NCI-H1436 (cell line): ENCODE data around the gene NUAK2.
A peak's percentile ranks its signal among the peaks of the same experiment; 100 is the strongest.

ENCODE experiments used
- DNase-seq: peaks from one replicate; lab custom pipeline; 2025; lab: John Stamatoyannopoulos, UW

NUAK2 gene

GRCh38 chr1:205319081-205320018 lies 2.2 kb downstream of the NUAK2 start:
- peak; percentile 91 for DNase-seq

DNA sequence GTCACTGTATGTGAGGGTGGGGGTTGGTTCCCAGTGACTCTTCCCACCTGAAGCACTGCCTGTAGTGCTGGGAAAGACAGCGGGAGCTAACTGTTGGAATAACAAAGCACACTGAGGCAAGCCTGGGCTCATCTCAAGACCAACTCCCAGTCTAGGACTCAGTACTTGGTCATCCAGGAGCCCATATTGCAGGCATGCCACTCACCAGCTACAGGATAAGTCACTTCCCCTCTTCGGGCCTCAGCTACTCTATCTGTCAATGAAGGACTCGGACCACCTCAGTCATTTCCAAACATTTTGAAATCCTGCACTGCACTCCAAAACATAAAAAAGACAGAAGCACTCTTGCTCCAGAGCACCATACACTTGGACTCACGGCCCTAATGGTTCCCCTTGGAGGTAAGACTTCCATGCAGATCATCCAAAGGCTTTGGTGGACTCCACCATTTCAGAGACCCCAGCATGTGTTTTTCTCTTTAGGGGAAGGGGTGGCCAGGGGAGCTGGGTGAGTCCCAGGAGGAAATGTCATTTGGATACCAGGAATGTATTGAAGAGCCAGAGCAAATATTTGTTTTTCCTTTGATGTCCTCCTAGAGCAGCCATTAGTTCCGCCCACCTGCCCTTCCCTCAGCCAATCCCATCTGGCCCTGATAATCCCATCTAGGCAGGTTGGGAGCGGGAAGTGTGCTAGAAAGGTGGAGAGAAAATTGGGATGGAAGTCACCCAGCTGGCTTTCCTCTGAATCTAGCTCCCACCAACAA lies 3.1 kb downstream of the NUAK2 start:
- no peak for DNase-seq

DNA sequence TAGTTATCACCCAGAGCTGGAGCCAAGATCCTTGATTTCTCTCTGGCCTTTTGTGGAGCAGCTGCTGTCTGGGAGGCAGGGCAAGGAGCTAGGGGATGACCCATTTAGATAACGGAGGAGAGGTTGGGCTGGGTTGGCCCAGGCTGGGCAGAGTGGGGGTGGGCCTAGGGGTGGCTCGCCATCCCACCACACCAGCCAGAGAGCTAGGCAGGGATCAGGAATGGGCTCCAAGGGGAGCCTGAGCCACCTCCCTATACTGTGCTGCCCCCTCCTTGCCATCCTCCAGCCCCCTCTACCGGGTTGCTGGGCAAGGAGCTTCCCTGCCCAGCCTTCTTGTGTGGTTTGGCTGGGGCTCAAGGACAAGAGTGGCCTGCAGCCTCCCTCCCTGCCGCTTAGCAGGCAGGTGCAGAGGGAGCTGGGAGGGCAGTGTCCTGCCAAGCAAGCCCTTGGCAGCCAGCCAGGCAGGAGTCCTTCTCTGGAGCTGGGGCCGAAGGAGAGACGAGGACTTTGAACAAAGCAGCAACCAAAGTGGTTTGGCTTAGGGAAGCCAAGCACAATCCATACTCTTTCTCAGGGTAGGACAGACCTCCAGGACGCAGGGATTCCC lies 4.1 kb downstream of the NUAK2 start:
- peak; percentile 67 for DNase-seq

- no peak for DNase-seq
Measured at GRCh38 chr1:205316161-205316566, 5.4 kb downstream of the NUAK2 start.

GRCh38 chr1:205315008-205315618 lies 6.4 kb downstream of the NUAK2 start:
- peak; percentile 52 for DNase-seq

GRCh38 chr1:205313563-205314308 lies 7.8 kb downstream of the NUAK2 start:
- DNase-seq, result peak; percentile 79

DNA sequence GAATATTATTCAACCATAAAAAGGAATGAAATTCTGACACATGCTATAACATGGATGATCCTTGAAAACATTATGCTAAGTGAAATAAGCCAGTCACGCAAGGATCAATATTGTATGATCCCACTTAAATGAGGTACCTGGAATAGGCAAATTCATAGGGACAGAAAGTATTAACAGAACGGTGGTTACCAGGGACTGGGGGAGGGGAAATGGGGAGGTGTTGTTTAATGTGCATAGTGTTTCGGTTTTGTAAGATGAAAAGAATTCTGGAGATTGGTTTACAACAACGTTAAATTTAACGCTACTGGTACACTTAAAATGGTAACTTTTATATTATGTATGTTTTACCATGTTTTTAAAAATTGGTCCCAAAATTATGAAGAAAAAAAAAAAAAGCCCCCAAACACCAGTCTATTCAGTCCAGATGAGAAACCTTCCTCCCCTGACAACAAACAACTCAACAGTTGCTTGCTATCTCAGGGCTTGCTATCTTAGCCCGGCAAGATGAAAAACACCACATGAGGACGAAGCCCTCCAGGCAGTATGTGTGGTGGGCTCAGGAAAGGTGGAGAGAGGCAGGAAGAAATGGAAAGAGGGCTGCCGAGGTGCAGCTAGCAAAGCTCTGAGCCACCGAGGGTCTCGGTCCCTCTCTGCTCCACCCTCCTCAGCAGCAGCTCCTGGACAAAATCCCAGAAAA lies 8.5 kb downstream of the NUAK2 start:
- DNase-seq, result no peak

DNA sequence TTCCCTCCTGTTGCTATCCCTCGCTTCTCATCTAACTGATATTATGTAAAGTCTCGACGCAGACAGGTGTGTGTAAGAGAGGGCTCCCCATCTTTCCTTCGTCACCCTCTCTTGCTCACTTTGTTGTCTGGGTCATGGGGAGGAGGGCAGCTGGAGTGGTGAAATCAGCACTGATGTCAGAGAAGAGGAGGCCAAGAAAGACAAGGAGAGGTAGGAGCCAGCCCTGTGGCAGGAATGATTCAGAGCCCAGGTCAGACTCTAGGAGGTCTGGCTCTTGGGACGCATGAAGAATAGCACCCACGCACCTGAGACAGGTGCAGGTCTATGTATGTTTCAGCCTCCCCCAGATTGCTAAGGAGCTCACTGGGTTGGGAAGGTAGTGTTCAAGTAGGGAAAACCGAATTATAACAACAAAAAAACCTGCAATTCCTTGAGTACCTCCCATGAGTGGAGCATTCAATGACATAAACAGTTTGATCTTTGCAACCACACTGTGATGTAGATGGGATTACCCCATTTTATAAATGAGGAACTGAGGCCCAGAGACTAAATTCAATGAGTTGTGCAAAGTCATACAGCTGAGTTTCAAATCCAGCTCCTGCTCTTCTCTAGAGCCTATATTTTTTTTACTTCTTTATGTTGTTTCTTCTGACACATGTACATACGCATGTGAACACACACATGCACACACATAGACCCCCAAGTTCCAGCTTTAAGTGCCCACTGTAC lies 10.4 kb downstream of the NUAK2 start:
- no peak for DNase-seq

- no peak for DNase-seq
Measured at GRCh38 chr1:205309741-205310140, 11.8 kb downstream of the NUAK2 start.

GRCh38 chr1:205306929-205307566 lies 14.5 kb downstream of the NUAK2 start:
- no peak for DNase-seq

DNA sequence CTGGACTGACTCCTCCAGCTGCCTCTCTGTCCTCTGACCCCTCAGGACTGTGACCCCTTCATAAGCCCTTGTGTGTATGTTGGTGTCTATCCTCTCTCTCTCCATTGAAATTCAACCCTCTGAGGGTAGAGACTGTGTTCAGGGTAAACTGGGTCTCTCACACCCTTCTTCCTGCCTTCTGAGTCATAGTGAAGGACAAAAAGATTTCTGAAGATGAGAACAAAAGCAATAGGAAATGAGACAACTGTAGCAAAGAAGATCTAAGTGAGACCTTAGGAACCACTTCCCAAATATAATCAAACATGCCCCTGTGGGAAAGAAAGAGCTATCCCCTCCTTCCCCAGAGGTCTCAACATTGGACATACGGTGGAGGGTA lies 16.9 kb downstream of the NUAK2 start:
- no peak for DNase-seq

- no peak for DNase-seq
Measured at GRCh38 chr1:205304046-205304694, 17.4 kb downstream of the NUAK2 start.

- DNase-seq, result no peak
Measured at GRCh38 chr1:205303247-205303888, 18.2 kb downstream of the NUAK2 start.

- DNase-seq, result no peak
Measured at GRCh38 chr1:205301842-205302588, 19.5 kb downstream of the NUAK2 start.

DNA sequence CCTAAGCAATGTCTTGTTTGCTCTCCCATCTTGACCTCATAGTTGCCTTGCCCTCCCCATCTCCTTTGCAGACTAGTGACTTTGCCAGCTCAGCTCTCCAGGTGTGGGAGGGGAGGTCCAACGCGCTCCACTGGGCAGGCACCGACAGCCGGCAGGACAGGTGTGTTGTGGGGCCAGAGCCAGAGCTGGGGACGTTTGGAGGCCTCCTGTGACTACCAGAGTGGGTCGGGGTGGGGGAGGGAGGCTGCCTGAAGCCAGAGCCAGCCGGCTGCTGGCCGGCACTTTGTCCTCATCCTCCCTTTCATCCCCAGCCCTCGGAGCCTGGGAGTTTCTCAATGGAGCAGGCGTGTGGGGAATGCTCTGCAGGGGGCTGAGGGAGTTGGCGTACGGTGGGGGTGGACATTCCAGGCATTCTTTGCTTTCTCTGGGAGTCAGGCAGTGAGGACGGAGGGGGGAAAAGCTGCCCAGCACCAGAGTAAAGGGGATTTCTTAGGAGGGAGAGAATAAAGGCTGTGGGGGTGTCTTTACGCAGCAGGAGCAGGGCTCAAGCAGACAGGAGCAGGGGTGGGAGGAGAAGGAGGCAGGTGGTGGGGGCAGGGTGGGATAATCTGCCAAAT lies 20.2 kb downstream of the NUAK2 start:
- no peak for DNase-seq

DNA sequence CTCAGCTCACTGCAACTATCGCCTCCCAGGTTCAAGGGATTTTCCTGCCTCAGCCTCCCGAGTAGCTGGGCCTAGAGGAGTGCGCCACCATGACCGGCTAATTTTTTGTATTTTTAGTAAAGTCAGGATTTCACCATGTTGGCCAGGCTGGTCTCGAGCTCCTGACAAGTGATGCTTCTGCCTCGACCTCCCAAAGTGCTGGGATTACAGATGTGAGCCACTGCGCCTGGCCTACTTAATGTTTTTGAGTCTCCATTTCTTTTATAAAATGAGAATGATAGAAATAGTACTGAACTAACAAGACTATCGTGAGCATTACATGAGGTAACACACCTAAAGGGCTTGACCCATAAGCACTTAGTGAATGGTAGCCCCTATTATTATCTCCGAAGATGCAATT lies 21.4 kb downstream of the NUAK2 start:
- DNase-seq, result no peak

DNA sequence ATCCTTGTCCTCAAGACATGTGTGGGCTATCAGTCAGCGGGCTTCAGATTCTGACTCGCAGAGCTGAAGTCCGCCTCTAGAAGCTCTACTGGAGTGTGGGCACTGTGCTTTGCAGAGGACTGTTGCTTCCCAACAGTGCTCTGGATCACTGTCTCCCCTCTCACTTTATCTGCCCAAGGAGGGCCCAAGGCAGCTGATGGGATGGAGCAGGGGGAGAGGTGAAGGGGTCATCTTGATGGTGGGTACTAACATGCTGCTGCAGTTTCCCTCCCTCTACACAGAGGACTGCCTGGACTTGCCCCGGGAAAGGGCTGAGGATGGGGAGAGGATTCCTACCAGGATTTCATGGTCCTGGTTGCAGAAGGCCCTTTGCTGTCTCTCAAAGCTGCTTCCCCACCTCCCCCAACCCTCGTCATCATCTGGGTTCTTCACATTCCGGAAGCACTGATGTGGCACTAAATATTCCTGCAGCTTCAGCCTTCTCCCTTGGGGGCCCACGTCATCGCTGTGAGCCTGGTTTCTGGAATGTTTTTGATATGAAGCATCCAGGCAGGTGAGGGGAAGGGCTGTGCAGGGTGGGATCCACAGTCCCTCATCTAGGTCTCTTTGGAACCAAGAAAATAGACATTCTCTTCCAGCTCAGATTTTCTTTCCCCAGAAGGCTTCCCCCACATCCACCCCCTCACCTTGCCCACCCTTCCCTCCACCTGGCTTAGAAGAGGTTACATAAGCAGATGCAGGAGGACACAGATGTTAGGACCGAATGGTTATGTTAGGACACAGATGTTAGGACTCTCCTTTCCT lies 23.2 kb downstream of the NUAK2 start:
- DNase-seq, result no peak
